ENCODE results near the gene PLCD3.

Gene PLCD3

GRCh38 chr17:45149037-45149668 lies 16.8 kb upstream of the PLCD3 start:
- DNase-seq: peak; percentile 71

DNA sequence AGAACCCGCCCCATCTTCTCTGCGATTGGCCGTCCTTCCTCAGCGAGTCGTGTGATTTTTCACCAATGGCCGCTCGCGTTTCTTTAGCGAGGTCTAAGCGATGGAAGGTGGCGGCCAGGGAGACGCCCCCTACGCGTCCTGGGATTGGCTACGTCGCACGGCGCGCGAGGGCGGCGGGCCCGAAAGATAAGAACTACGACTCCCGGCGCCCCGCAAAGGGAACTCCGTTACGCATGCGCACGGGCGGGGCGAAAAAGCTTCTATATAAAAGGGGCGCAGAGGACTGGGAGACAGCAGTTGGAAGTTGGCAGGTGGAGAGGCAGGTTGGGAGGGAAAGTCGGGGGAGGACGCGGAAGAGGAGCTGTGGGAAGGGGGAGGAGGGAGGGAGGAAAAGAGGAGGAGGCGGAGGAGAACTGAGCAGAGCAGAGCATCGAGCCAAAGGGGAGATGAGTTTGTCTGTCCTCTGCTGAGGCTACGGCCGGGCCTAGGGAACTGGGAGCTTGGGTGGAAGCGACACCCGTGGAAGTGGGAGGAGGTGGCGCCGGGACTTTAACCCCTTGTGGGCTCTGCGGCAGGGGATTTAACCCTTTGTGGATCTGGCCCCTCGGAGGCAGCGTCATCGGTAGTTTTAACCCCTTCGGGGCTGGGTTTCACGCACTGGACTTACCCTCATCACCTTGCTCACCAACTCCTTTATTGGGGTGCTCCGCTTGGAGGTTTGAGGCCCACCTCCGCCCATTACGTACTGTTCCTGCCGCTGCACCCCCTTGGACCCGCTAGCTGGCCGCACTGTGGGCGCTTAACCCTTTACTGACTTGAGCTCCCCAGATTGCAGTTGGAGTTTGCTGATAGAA lies 16.1 kb upstream of the PLCD3 start, which contains the start of gene HEXIM1:
TSS of gene HEXIM1 (plus strand) at position 293 of the 854 bp plus-strand sequence. CDS start 716 bp downstream, outside the sequence.
- peak; percentile 100 for DNase-seq

DNA sequence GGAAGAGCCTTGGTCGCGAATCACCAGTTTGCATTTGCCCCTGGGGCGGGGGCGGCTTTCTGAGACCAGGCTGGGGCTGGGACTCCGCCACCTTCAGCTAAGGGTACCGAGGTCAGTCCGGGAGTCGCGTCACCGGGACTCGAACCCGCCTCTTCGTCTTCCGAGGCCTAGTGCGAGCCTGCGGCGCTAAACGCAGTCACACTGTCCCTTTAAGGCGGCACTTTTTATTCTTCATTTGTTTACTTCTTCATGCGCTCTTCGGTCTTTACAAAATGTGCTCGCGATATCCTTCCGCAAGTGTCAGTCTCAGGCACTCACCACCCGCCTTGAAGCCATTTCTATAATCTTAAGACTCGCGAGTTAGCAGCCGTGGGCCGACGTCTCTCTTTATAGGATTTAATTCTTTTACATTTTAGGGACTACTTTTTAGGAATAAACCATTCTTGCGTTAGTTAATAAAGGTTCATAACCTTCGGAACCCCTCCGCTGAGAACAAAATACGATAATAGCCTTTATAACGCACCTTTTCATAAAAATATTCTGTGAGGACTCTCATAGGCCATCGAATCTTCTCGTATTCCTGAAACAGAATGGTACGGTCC lies 15.4 kb upstream of the PLCD3 start:
- DNase-seq: peak; percentile 92

GRCh38 chr17:45146890-45147580 lies 14.7 kb upstream of the PLCD3 start:
- DNase-seq: peak; percentile 83

GRCh38 chr17:45146592-45146889 lies 14.2 kb upstream of the PLCD3 start:
- DNase-seq: no peak

- no peak for DNase-seq
Observed at GRCh38 chr17:45146166-45146565, 13.9 kb upstream of the PLCD3 start.

- no peak for DNase-seq
Observed at GRCh38 chr17:45145035-45145389, 12.7 kb upstream of the PLCD3 start.

DNA sequence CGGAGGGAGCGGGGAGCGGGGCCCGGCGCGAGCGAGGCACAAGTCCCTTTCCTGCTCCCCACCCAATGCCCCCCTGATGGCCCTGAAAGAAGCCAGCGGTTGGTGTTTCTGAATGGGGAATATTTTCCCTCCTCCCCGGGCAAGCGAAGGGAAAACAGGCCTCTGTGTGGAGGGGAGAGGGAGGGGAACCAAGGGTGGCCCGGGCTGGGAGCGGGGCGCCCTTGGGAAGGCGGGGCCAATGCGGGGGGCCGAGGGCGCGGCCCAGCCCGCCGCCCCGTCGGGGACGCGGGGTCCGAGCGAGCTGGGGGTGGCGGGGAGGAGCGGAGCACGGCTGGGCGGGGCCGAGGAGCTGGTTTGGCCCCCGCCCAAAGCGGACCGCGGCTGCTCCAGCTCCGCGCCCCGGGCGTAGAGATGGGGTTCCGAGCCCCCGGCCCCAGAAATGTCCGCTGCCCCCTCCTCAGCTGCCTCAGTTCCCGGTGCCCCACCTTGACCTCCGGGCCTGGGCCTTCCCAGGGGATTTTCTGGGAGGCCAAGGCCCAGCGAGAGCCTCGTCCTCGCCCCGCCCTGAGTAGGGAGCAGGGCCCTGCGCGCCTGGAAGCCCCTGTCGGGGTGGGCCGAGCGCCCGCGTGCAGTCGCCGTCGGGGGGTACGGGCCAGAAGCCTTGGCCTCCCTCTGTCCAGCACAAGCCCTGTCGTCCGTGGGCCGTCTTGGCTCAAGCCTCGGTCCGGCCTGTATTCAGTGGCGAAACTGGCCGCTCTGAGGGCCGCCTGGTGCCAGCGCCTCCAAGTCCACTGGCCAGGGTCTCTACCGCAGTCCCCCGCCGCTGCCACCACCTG lies 12.1 kb upstream of the PLCD3 start:
- no peak for DNase-seq

GRCh38 chr17:45143767-45144198 lies 11.5 kb upstream of the PLCD3 start:
- DNase-seq: no peak

DNA sequence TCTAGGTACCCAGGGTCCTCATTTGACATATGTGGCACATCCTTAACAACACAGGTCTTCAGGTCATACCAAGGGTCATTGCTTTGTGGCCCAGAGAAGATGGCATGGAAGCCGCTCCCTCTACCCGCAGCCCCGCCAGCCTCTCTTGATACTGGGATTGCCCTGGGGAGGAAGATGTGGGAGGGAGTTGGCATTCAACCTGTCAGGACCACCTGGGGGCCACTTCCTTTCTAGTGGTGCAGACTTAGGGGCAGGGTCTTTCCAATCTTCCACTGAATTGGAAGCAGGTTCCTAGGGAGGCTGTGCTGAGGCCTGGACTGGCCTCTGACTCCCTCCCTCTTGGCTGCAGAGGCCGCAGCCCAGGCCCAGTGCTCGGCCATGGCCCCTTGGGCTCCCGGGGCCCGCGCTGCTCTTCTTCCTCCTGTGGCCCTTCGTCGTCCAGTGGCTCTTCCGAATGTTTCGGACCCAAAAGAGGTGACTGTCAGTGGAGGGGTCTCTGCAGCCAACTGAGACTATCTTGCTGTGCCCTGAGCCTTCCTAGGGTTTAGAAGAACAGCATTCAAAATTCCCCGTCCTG lies 10.9 kb upstream of the PLCD3 start:
- no peak for DNase-seq

DNA sequence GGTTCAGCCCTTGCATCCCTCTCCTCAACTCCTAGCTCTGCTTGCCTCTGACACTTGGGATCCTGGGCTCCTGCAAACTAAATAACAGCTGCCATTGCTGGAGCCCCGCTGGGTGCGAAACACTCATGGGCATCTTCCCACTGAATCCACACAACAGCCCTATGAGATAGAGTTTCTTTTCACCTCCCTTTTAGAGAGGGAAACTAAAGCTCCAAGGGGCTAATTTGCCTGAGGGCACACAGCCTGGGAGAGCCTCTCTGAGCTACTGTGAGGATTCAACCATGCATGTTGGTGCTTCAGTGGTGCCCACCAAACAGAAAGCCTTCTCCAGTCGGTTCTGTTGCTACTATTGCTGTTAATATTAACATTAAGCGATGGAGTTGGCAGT lies 7.2 kb upstream of the PLCD3 start:
- no peak for DNase-seq

GRCh38 chr17:45138911-45139532 lies 6.7 kb upstream of the PLCD3 start:
- no peak for DNase-seq

DNA sequence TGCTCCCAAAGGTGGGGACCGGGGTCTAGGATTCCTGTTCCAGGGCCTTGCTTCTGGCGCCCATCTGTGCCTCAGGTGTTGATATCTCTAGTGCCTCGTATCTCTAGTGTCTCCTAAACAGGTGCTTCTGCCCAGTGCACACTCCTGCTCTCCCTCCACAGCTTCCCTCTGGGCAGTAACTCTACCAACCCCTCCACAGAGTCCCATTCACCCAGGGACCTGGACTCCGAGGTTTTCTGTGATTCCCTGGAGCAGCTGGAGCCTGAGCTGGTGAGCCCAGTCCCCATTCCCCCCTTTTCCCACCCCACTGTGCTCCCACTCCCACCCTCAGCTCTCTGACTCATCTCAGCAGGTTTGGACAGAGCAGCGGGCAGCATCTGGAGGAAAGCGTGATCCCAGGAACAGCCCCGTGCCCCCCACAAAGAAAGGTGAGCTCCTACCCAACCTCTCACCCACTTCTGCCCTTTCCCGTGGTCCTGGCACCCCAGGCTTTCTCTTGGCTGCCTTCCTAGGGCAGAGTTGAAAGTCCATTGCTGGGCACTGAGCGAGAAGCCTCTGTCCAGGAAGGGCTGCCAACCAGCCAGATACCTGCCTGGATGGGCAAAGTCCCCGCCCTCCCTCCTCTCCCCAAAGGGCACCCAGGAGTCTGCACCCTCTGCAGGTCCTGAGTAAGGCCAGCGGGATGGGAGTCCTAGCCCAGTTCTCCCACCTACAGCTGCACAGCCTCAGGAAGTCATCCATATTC lies 5.4 kb upstream of the PLCD3 start:
- no peak for DNase-seq

GRCh38 chr17:45136846-45137560 lies 4.7 kb upstream of the PLCD3 start:
- DNase-seq: no peak

GRCh38 chr17:45135978-45136791 lies 3.9 kb upstream of the PLCD3 start:
- no peak for DNase-seq

DNA sequence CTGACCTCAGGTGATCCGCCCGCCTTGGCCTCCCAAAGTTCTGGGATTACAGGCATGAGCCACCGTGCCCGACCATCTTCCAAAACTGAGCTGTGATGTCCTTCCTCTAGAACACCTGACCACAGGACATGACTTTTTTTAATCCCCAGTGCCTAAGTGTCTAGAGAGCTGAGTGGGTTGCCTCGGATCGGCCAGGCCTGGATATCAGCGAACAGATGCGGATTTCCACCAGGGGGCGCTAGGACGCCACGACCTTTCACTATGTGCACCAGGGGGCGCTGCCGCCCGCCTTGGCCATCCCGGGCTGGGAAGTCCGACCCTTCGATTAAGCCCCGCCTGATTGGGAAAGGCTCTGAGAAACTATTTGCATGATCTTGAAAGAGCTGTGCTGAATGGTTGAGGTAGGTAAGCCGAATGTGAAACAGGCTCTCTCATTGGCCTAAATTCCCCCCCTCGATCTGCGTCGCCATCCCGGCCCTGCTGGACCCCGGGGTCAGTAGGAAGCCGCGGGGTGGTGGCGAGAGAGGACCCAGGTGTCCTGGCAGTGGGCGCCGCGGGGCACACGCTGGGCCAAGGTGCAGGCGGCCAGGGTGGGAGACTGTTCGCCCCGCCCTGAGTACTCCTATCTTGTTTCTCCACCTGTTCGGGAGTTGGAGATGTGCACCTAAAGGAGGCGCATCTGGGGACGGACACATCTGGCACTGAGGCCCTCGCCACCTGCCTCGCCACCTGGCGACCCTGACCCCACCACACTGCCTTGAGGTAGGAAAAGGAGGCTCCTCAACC lies 3.1 kb upstream of the PLCD3 start, which contains the start of gene ACBD4:
TSS of gene ACBD4 (plus strand) at position 496 of the 786 bp plus-strand sequence. CDS start 458 bp downstream, outside the sequence.
- peak; percentile 96 for DNase-seq

DNA sequence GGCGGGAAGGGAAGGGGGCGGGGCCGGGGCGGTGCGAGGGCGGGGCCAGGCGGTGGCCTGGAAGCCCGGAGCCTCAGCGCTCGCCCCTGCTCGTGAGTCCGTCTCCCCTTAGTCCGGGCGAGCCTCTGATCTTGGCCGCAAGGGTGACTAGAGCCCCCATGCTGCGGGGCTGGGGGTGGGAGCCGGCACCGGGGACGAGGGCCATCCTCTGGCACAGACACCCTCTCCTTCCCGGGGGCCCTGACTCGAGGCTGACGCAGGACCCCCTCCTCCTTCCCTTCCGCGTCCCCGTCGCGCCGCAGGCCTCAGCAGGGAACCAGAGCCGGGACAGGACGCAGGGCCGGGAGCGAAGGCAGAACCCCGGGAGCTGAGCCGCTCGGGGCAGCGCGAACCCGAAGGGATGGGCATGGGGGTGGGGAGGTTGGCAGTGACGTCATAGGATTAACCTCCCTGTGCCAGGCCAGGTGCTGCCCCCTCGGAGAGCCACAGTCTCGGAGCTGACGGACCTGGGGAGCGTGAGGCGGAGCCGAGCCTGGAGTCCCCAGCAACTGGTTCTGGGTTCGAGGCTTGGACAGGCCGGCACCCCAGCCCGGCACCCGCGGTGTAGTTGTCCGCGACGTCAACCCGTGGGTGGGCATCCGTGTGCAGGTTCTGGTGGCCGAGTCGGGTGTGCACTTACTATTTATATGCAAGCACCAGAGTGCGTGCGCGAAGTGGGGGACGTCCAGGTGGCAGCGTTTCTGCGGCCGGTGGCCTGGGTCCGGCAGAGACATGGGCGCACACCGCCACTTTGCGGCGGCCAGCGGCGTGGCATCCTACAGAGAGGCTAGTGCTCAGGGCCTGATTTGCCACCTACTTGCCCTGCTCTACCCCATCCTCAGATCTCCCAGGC lies 503 bp upstream of the PLCD3 start:
- DNase-seq: peak; percentile 57

All from COR-L47 (cell line).